ENCODE data around the gene DCLRE1B.

DCLRE1B gene

GRCh38 chr1:113934006-113934405, 28.9 kb downstream of the DCLRE1B start:
- POLR2A ChIA-PET: interaction anchor here (0.6 kb wide), 1 partner anchor 74 kb away, joined by 3 read pairs; no protein-coding TSS in a partner anchor
- no peak for DNase-seq (ENCODE audit: extremely low spot score)
- TF ChIP-seq, protein P1, sequence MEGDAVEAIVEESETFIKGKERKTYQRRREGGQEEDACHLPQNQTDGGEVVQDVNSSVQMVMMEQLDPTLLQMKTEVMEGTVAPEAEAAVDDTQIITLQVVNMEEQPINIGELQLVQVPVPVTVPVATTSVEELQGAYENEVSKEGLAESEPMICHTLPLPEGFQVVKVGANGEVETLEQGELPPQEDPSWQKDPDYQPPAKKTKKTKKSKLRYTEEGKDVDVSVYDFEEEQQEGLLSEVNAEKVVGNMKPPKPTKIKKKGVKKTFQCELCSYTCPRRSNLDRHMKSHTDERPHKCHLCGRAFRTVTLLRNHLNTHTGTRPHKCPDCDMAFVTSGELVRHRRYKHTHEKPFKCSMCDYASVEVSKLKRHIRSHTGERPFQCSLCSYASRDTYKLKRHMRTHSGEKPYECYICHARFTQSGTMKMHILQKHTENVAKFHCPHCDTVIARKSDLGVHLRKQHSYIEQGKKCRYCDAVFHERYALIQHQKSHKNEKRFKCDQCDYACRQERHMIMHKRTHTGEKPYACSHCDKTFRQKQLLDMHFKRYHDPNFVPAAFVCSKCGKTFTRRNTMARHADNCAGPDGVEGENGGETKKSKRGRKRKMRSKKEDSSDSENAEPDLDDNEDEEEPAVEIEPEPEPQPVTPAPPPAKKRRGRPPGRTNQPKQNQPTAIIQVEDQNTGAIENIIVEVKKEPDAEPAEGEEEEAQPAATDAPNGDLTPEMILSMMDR (IDR thresholded peaks at IDR 0.05; ENCODE audit: control extremely low read depth, extremely low read depth, low read depth, missing control alignments): no peak
- CTCF ChIA-PET: interaction anchor here (0.8 to 1.5 kb wide), 3 partner anchors 13 to 102 kb away, joined by 3 read pairs; no protein-coding TSS in a partner anchor

- CTCF ChIA-PET: interaction anchor here (0.8 to 1.5 kb wide), 4 partner anchors 12 to 348 kb away, joined by 3 to 4 read pairs (median 4); no protein-coding TSS in a partner anchor
- TF ChIP-seq, protein P1 (IDR thresholded peaks at IDR 0.05; ENCODE audit: control extremely low read depth, extremely low read depth, low read depth, missing control alignments): no peak
- POLR2A ChIA-PET: interaction anchor here (0.6 to 0.9 kb wide), 3 partner anchors 59 to 122 kb away, joined by 3 to 8 read pairs (median 3); partner anchors contain the start of gene RSBN1
- no peak for DNase-seq (ENCODE audit: extremely low spot score)
Observed at GRCh38 chr1:113934511-113935055, 29.5 kb downstream of the DCLRE1B start.

GRCh38 chr1:113935176-113935575, 30.1 kb downstream of the DCLRE1B start:
- TF ChIP-seq, protein P1 (IDR thresholded peaks at IDR 0.05; ENCODE audit: control extremely low read depth, extremely low read depth, low read depth, missing control alignments): no peak
- ChIA-PET CTCF (interaction anchor here (1.0 to 1.3 kb wide), 3 partner anchors 29 to 348 kb away, joined by 3 to 4 read pairs (median 4); no protein-coding TSS in a partner anchor), POLR2A (interaction anchor here (0.9 kb wide), 1 partner anchor 123 kb away, joined by 3 read pairs; the partner anchor contains the start of gene RSBN1)
- no peak for DNase-seq (ENCODE audit: extremely low spot score)

- TF ChIP-seq, protein P1 (IDR thresholded peaks at IDR 0.05; ENCODE audit: control extremely low read depth, extremely low read depth, low read depth, missing control alignments): no peak
- CTCF ChIA-PET: interaction anchor here (1.0 to 3.6 kb wide), 4 partner anchors 12 to 347 kb away, joined by 3 to 11 read pairs (median 4); no protein-coding TSS in a partner anchor
- no peak for DNase-seq (ENCODE audit: extremely low spot score)
- POLR2A ChIA-PET: no interaction called here
Observed at GRCh38 chr1:113935970-113936369, 30.8 kb downstream of the DCLRE1B start.

DNA sequence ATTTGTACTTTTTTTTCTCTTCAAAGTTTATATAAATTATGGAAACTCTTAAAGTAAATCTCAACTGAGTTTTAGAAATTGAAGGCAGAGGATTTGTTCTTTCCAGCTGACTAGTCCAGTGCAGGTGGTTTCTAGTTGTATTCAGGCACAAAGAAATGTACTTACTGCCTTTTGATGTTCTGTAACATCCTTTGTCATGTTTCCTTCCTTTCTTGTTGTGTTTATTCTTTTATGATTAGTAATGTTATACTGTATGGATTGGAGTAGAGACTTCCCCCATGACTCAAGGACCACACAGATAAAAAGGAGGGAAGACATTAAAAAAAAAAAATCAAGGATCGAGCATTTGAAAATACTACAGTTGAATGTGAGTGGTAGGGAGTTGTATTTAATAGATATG, 32.0 kb downstream of the DCLRE1B start:
- no peak for DNase-seq (ENCODE audit: extremely low spot score)
- ChIA-PET POLR2A (no interaction called here), CTCF (interaction anchor here (3.6 kb wide), 1 partner anchor 11 kb away, joined by 11 read pairs; no protein-coding TSS in a partner anchor)
- TF ChIP-seq, protein P1 (IDR thresholded peaks at IDR 0.05; ENCODE audit: control extremely low read depth, extremely low read depth, low read depth, missing control alignments): no peak

DNA sequence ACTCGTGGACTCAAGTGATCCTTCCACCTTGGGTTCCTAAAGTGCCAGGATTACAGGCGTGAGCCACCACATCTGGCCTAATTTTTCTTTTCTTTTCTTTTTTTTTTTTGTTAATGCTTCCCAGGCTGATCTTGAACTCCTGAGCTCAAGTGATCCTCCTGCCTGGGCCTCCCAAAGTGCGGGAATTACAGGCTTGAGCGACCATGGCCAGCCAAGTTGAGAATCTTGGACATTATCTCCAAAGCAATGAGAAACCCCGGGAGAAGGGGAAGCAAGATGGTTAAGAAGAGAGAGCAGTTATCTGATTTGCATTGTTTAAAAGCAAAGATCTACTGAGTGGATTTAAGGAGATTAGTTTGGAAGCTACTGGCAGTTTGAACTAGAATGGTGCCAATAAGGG, 33.1 kb downstream of the DCLRE1B start:
- TF ChIP-seq, protein P1 (IDR thresholded peaks at IDR 0.05; ENCODE audit: control extremely low read depth, extremely low read depth, low read depth, missing control alignments): no peak
- CTCF ChIA-PET: interaction anchor here (1.4 to 3.6 kb wide), 3 partner anchors 10 to 103 kb away, joined by 3 to 11 read pairs (median 4); no protein-coding TSS in a partner anchor
- no peak for DNase-seq (ENCODE audit: extremely low spot score)
- POLR2A ChIA-PET: interaction anchor here (0.7 kb wide), 1 partner anchor 59 kb away, joined by 3 read pairs; no protein-coding TSS in a partner anchor
